IMR-90 (cell line): ENCODE data around the gene FMOD. TPM values are rescaled to one million over a fixed set of nuclear protein-coding genes. Genes with fewer than 3 reads are reported as not detected.

ENCODE experiments used
- ATAC-seq: fragments of 200-7000 bp; cut with Tn5 transposase; 2 replicates; pipeline ENCODE4 v1.9.1; 2020; ENCODE audit warnings: low read depth, mild to moderate bottlenecking, moderate library complexity
- BruUV-seq: library from RNA; stranded (reverse); fragments of 400-500 nt; replicated peaks from 2 replicates; lab custom pipeline; 2021; lab: Mats Ljungman, UMichigan
- CTCF ChIA-PET: fragments of 300-600 bp; formaldehyde crosslinking; extraction: SDS; loops from one replicate; lab custom pipeline; 2021; ENCODE audit warnings: antibody characterized with exemption; lab: Yijun Ruan, JAX
- POLR2A ChIA-PET: fragments of 300-600 bp; sonication (Branson Sonifier 250); formaldehyde crosslinking; loops from one replicate; lab custom pipeline; 2022; ENCODE audit warnings: antibody characterized with exemption; ENCODE audit not compliant: unreplicated experiment; lab: Charles Lee
- DNase-seq: peaks from one replicate; pipeline ENCODE4 v3.0.0; 2013
- H2AFZ ChIP-seq: replicated peaks from 2 replicates; pipeline ENCODE3; 2013; ENCODE audit warnings: low read length, mild to moderate bottlenecking; ENCODE audit not compliant: poor library complexity
- H2AK5ac ChIP-seq: 2 replicates; pipeline ENCODE4 v1.6.1; 2013; ENCODE audit warnings: low read depth, low read length, inconsistent platforms
- H2AK9ac ChIP-seq: replicated peaks from 2 replicates; pipeline ENCODE3; 2013; ENCODE audit warnings: mild to moderate bottlenecking, low read depth, low read length, moderate library complexity; ENCODE audit not compliant: poor library complexity
- H2BK120ac ChIP-seq: 2 replicates; pipeline ENCODE4 v1.6.1; 2013; ENCODE audit warnings: low read depth, low read length, inconsistent platforms
- H2BK15ac ChIP-seq: 3 replicates; pipeline ENCODE4 v1.6.1; 2013; ENCODE audit warnings: low read depth, low read length, inconsistent platforms
- H2BK20ac ChIP-seq: 2 replicates; pipeline ENCODE4 v1.6.1; 2013; ENCODE audit warnings: low read depth, mild to moderate bottlenecking, inconsistent platforms, low read length, moderate library complexity
- H2BK5ac ChIP-seq: 2 replicates; pipeline ENCODE4 v1.6.1; 2013; ENCODE audit warnings: mild to moderate bottlenecking, low read depth, low read length, inconsistent platforms; ENCODE audit not compliant: poor library complexity, severe bottlenecking
- H3K14ac ChIP-seq: replicated peaks from 2 replicates; pipeline ENCODE4 v1.6.1; 2013; ENCODE audit warnings: low read depth, low read length, inconsistent platforms
- H3K18ac ChIP-seq: 2 replicates; pipeline ENCODE4 v1.6.1; 2013; ENCODE audit warnings: low read depth, low read length, control low read depth
- H3K23ac ChIP-seq: 2 replicates; pipeline ENCODE4 v1.6.1; 2013; ENCODE audit warnings: low read depth, low read length, inconsistent platforms
- H3K27ac ChIP-seq: 2 replicates; pipeline ENCODE4 v1.5.1; 2013; ENCODE audit warnings: mild to moderate bottlenecking, control low read depth, low read length; ENCODE audit not compliant: insufficient read depth
- H3K27me3 ChIP-seq: 2 replicates; pipeline ENCODE4 v1.6.1; 2013; ENCODE audit warnings: low read length; ENCODE audit not compliant: control insufficient read depth, insufficient read depth
- H3K36me3 ChIP-seq: 2 replicates; pipeline ENCODE4 v1.6.1; 2013; ENCODE audit warnings: low read length, mixed read lengths; ENCODE audit not compliant: control insufficient read depth, insufficient read depth
- H3K4ac ChIP-seq: 2 replicates; pipeline ENCODE4 v1.6.1; 2013; ENCODE audit warnings: low read depth, low read length, inconsistent platforms
- H3K4me1 ChIP-seq: 2 replicates; pipeline ENCODE4 v1.6.1; 2013; ENCODE audit warnings: low read length, mixed read lengths; ENCODE audit not compliant: control insufficient read depth, insufficient read depth
- H3K4me2 ChIP-seq: 2 replicates; pipeline ENCODE4 v1.6.1; 2013; ENCODE audit warnings: low read depth, mild to moderate bottlenecking, control low read depth, low read length, moderate library complexity
- H3K4me3 ChIP-seq: 2 replicates; pipeline ENCODE4 v1.5.1; 2013; ENCODE audit warnings: low read depth, mild to moderate bottlenecking, control low read depth, low read length, moderate library complexity; ENCODE audit not compliant: insufficient read depth
- H3K56ac ChIP-seq: 2 replicates; pipeline ENCODE4 v1.6.1; 2013; ENCODE audit warnings: low read length, inconsistent platforms; ENCODE audit not compliant: insufficient read depth; ENCODE audit errors: extremely low read depth
- H3K79me1 ChIP-seq, 2 experiments: 2 replicates each; pipeline ENCODE4 v1.6.1; 2013; ENCODE audit warnings: low read length in 2 of 2, inconsistent platforms in 1 of 2, low read depth in 1 of 2
- H3K9ac ChIP-seq: 2 replicates; pipeline ENCODE4 v1.6.1; 2013; ENCODE audit warnings: low read depth, low read length, control low read depth
- H3K9me1 ChIP-seq: 2 replicates; pipeline ENCODE4 v1.6.1; 2013; ENCODE audit warnings: low read length, inconsistent platforms; ENCODE audit not compliant: insufficient read depth
- H3K9me3 ChIP-seq: 2 replicates; pipeline ENCODE4 v1.6.1; 2013; ENCODE audit warnings: low read length; ENCODE audit not compliant: control insufficient read depth, insufficient read depth
- H4K20me1 ChIP-seq: 2 replicates; pipeline ENCODE4 v1.6.1; 2013; ENCODE audit warnings: low read length, inconsistent platforms; ENCODE audit not compliant: insufficient read depth
- H4K5ac ChIP-seq: 2 replicates; pipeline ENCODE4 v1.6.1; 2013; ENCODE audit warnings: mild to moderate bottlenecking, low read depth, low read length, control low read depth
- H4K8ac ChIP-seq, 2 experiments: 2 replicates each; pipeline ENCODE4 v1.6.1; 2013; ENCODE audit warnings: low read depth in 2 of 2, low read length in 2 of 2, control low read depth in 1 of 2, inconsistent platforms in 1 of 2
- H4K91ac ChIP-seq: 2 replicates; pipeline ENCODE4 v1.6.1; 2013; ENCODE audit warnings: low read depth, low read length, inconsistent platforms; ENCODE audit not compliant: insufficient read depth
- CEBPB ChIP-seq: IDR thresholded peaks from 2 replicates; pipeline ENCODE4 v1.6.1; 2012; ENCODE audit warnings: low read depth, low read length, improper control_type of control experiment
- CTCF ChIP-seq: conservative IDR thresholded peaks from 2 replicates; pipeline ENCODE4 v1.5.1; 2012; ENCODE audit warnings: mild to moderate bottlenecking, low read depth, low read length, improper control_type of control experiment
- FOS ChIP-seq: fragments of 150-350 bp; IDR thresholded peaks from 2 replicates; pipeline ENCODE4 v1.6.1; 2016; ENCODE audit warnings: low read depth, low read length
- MAFK ChIP-seq: IDR thresholded peaks from 2 replicates; pipeline ENCODE4 v1.6.1; 2012; ENCODE audit warnings: low read depth, low read length, improper control_type of control experiment
- MAZ ChIP-seq: IDR thresholded peaks from 2 replicates; pipeline ENCODE4 v1.6.1; 2012; ENCODE audit warnings: low read depth, mild to moderate bottlenecking, low read length, improper control_type of control experiment, moderate library complexity, borderline replicate concordance
- POLR2A ChIP-seq: IDR thresholded peaks from 2 replicates; pipeline ENCODE4 v1.6.1; 2012; ENCODE audit warnings: mild to moderate bottlenecking, low read depth, low read length
- RAD21 ChIP-seq: IDR thresholded peaks from 2 replicates; pipeline ENCODE4 v1.6.1; 2012; ENCODE audit warnings: low read length, improper control_type of control experiment
- RCOR1 ChIP-seq: IDR thresholded peaks from 2 replicates; pipeline ENCODE4 v1.6.1; 2012; ENCODE audit warnings: mild to moderate bottlenecking, low read length, improper control_type of control experiment; ENCODE audit not compliant: insufficient replicate concordance
- USF2 ChIP-seq: fragments of 150-350 bp; IDR thresholded peaks from 2 replicates; pipeline ENCODE4 v1.6.1; 2017; ENCODE audit warnings: mild to moderate bottlenecking, antibody characterized with exemption, low read length, low read depth
- WGBS, 2 experiments: methylation state at CpG; one replicate each; pipeline versions ENCODE4 v1.1.5 to v1.1.7; 2013; ENCODE audit warnings: missing lambda C conversion rate in 2 of 2; ENCODE audit not compliant: insufficient read length in 1 of 2; ENCODE audit errors: extremely low coverage in 2 of 2; 5-methylcytosine and 5-hydroxymethylcytosine counted together
- dilution Hi-C: fragments of 300-500 bp; cut with HindIII; formaldehyde crosslinking; loops from one replicate; pipeline ENCODE4 v1.14.3; 2018; ENCODE audit warnings: low sequenced_read_pairs; ENCODE audit not compliant: unreplicated experiment
- in situ Hi-C: fragments of 300-500 bp; cut with MboI; formaldehyde crosslinking; loops from 3 replicates; pipeline ENCODE4 v1.14.3; 2019; ENCODE audit warnings: low sequenced_read_pairs, inconsistent platforms, mixed read lengths
- intact Hi-C: fragments of 100-400 bp; cut with micrococcal nuclease; formaldehyde crosslinking; loops from 2 replicates; pipeline ENCODE4 v1.10.0; 2022
- polyA plus RNA-seq, 3 experiments: library from polyadenylated mRNA; depleted of rRNA; stranded (reverse); fragments of >200 nt; gene quantifications; 2 replicates each; pipeline ENCODE4 v1.2.3, GENCODE V29; 2012; ENCODE audit warnings: low replicate concordance in 1 of 3
- total RNA-seq: library from RNA; depleted of rRNA; stranded (reverse); fragments of >200 nt; gene quantifications from 2 replicates; pipeline ENCODE4 v1.2.3, GENCODE V29; 2012
- TF ChIP-seq, protein P1 (sequence below): fragments of 150-350 bp; IDR thresholded peaks from 2 replicates; pipeline ENCODE4 v1.6.1; 2016; ENCODE audit warnings: low read depth, mild to moderate bottlenecking, low read length, moderate library complexity, borderline replicate concordance

The FMOD gene
- total and polyA plus RNA-seq, 2 of the 4 experiments (the other 2 are of a cell fraction) = 0.18 to 2.7 TPM

GRCh38 chr1:203302456-203302855 is 48.5 kb downstream of the FMOD start:
- in situ Hi-C loops = no loop called here
- peaks cover 11% of the 10 kb centered on the region; the same call in 1 of the 2 replicates for H4K20me1 ChIP-seq
- intact Hi-C loops = no loop called here
- no peak overlapping the region for H2BK15ac ChIP-seq
- H2AK5ac ChIP-seq = no peak overlapping the region
- no peak for ATAC-seq
- H3K9ac ChIP-seq = no peak overlapping the region
- no peak overlapping the region for H3K23ac ChIP-seq
- H3K9me3 ChIP-seq = no peaks in the 10 kb centered on the region
- H3K14ac ChIP-seq = no peak overlapping the region
- no peak overlapping the region for H4K8ac ChIP-seq
- H3K4me3 ChIP-seq = no peak overlapping the region
- H3K36me3 ChIP-seq = peaks cover 6% of the 10 kb centered on the region; the same call in 1 of the 2 replicates
- dilution Hi-C loops = no loop called here
- H3K4me1 ChIP-seq = peaks cover 7% of the 10 kb centered on the region
- peaks cover 26% of the 10 kb centered on the region for H3K27me3 ChIP-seq
- no peak overlapping the region for H4K91ac ChIP-seq
- H3K27ac ChIP-seq = no peak overlapping the region
- H2BK20ac ChIP-seq = no peak overlapping the region
- H2AFZ ChIP-seq = no peak overlapping the region
- DNase-seq = no peak
- CTCF ChIA-PET = no interaction called here
- H3K4me2 ChIP-seq = no peak overlapping the region
- POLR2A ChIA-PET = no interaction called here
- no TSS peak for BruUV-seq
- H2AK9ac ChIP-seq = no peak overlapping the region
- WGBS, 2 experiments = no CpG with 5 or more reads among the region's 7 CpGs
- TF ChIP-seq USF2 (no peak), FOS (no peak), MAFK (no peak), POLR2A (no peak), CEBPB (no peak), RAD21 (no peak), CTCF (no peak), RCOR1 (no peak), MAZ (no peak)
- TF ChIP-seq, protein P1, sequence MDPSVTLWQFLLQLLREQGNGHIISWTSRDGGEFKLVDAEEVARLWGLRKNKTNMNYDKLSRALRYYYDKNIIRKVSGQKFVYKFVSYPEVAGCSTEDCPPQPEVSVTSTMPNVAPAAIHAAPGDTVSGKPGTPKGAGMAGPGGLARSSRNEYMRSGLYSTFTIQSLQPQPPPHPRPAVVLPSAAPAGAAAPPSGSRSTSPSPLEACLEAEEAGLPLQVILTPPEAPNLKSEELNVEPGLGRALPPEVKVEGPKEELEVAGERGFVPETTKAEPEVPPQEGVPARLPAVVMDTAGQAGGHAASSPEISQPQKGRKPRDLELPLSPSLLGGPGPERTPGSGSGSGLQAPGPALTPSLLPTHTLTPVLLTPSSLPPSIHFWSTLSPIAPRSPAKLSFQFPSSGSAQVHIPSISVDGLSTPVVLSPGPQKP = no peak
- H3K4ac ChIP-seq = no peak overlapping the region
- no peak overlapping the region for H3K56ac ChIP-seq
- H2BK5ac ChIP-seq = no peak overlapping the region
- no peak overlapping the region for H2BK120ac ChIP-seq
- H3K79me1 ChIP-seq = peaks cover 8 to 20% of the 10 kb centered on the region in 2 experiments; a peak in 2 of 4 replicates
- H3K18ac ChIP-seq = no peak overlapping the region
- no peaks in the 10 kb centered on the region for H3K9me1 ChIP-seq
- no peak overlapping the region for H4K5ac ChIP-seq
